Skeletal muscle cell (primary cell): ENCODE data around the gene TLCD1.

ENCODE experiments used
- DNase-seq: peaks from one replicate; pipeline ENCODE4 v3.0.0-alpha.2; 2010; ENCODE audit warnings: low read depth
- H3K4me3 ChIP-seq: 2 replicates; pipeline ENCODE4 v1.5.1; 2011; ENCODE audit warnings: low read depth, mild to moderate bottlenecking, control low read depth, low read length, moderate library complexity

TLCD1 gene, protein sequence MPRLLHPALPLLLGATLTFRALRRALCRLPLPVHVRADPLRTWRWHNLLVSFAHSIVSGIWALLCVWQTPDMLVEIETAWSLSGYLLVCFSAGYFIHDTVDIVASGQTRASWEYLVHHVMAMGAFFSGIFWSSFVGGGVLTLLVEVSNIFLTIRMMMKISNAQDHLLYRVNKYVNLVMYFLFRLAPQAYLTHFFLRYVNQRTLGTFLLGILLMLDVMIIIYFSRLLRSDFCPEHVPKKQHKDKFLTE

DNA sequence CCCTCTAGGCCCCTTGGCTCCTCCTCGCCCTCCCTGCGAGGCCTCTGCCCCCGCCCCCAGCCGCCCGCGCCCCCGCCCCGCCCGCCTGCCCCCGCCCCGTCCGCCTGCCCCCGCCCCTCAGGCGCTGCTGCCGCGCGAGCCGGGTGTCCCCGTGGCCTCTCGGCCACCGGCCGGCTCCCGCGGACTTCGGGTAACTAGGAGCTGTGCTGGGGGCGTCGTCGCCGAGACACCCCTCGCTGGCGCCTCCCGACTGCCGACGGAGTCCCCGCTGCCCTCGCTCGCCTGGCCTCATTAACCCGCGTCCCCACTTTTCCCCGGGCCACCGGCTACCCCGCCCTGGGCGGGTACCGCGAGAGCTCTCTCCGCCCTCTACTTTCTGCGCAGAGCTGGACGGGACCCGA lies at the start of gene TLCD1:
Gene TLCD1, minus strand, starts transcription at position 8 of the 401 bp plus-strand sequence. CDS start 136 bp downstream, outside the sequence.
- peak within 1 kb of the TSS; percentile 67 for H3K4me3 ChIP-seq
- DNase-seq, result no peak

DNA sequence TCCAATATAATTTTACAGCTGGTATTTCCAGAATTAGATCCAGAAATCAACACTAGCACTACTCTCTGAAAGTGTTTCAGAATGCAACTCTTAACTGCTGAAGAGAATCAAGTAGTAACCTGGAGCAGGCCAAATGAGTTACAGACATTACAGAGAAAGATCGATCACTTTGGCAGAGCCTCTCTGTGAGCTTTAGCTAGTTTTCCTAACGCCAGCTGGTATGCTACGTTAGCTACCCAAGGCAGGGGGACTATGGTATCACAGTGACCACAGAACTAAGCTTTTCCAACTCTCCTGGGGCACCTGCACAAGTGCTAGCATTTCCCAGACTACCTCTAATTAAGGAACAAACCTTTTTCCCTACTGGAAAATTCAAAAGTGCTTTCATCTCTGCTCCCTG lies 48.2 kb upstream of the TLCD1 start:
- H3K4me3 ChIP-seq, result no peak overlapping the region
- no peak for DNase-seq

- DNase-seq, result no peak
- no peak overlapping the region for H3K4me3 ChIP-seq
These were observed 47.7 kb upstream of the TLCD1 start for GRCh38 chr17:28773736-28774135.

DNA sequence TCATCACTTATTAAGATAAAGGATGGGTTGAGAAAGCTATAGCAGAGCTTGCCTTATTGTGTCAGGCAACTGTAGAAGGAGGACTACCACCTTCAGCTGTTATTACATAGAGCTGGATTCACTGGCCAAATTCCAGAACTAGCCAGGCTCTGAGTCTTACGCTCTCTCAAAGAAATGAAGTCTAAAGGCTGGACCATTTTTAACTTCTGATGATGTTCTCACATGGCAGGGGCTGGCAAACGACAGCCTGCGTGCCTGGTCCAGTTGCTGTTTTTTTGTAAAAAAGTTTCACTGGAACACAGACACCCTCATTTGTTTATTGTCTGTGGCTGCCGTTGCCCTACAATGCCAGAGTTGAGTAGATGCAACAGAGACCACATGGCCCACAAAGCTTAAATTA lies 39.0 kb upstream of the TLCD1 start:
- no peak for DNase-seq

GRCh38 chr17:28763804-28764266 lies 37.8 kb upstream of the TLCD1 start:
- H3K4me3 ChIP-seq, result no peak overlapping the region
- peak; percentile 17 for DNase-seq

More for the DNA sequence above, 39.0 kb upstream of the TLCD1 start:
- H3K4me3 ChIP-seq, result no peak overlapping the region

DNA sequence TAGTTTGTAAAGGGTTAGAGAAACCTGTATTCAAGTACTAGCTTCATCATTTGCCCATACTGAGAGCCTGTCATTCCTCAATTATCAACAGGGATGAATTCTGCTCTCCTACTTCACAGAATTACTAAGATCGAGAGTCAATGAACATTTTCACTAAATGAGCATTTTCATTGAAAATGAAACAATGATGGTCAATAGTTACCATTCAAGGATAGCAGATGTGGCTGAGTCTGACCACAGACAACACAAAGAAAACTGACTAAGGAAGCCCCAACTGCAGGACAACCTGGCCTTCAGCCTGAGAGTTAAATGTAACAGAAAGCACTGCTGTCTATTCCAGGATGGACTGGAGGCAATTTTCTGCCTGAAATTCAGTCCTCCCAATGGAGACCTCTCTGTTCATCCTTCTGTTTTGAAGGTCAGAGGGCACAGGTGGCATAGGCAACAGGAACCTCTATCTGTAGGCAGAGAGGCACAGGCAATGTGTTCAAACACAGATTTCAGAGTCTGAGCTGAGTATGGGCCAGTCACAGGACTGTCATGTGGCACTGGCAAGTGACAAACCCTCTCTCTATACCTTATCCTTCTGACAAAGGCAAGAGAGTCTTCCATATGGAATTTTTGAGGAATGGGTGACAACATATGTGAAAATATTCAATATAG lies 37.2 kb upstream of the TLCD1 start:
- no peak overlapping the region for H3K4me3 ChIP-seq
- DNase-seq, result no peak

DNA sequence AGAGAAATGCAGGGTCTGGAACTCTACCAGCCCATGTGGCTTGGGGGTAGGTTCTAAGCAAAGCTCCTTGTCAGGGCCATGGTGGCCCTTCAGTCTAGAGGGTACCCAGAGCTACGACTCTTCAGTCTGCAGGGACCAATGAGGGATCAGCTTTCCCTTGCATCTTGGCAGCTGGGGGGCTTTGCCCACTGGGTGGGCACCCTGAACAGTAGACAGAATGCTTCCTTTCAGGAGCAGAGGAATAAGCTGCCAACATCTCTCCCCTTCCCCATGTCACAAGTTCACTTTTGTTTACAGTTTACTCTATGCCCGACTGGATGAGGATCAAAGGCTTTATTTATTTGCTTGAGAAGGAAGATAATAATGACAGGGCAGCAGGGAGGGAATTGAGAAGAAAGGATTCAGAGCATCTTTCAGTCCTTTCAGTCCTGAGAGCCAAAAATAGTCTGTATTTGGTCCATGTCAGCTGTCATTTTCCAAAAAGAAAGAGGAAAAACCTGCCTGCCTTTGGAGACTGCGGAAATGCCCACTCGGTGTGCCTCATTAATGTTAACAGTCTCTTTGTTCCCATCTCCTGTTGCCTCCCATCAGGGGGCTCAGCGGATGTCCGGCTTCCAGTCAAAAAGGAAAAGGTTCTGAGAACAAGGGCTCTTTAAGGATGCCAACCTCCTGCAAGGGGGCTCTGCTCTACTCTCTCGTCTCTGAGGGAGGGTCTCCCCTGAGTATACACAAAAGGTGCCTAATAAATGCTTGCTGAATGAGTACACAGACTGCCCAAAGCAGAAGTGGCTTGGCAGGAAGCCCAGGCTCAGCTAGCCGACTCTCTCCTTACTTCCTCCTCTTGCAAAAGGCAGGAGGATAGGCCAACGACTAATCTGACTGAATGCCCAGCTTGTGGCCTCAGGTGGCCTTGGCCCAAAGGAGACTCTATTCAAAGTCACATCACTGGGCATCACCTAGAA lies 34.8 kb upstream of the TLCD1 start:
- peak; percentile 18 for DNase-seq
- H3K4me3 ChIP-seq, result no peak overlapping the region

DNA sequence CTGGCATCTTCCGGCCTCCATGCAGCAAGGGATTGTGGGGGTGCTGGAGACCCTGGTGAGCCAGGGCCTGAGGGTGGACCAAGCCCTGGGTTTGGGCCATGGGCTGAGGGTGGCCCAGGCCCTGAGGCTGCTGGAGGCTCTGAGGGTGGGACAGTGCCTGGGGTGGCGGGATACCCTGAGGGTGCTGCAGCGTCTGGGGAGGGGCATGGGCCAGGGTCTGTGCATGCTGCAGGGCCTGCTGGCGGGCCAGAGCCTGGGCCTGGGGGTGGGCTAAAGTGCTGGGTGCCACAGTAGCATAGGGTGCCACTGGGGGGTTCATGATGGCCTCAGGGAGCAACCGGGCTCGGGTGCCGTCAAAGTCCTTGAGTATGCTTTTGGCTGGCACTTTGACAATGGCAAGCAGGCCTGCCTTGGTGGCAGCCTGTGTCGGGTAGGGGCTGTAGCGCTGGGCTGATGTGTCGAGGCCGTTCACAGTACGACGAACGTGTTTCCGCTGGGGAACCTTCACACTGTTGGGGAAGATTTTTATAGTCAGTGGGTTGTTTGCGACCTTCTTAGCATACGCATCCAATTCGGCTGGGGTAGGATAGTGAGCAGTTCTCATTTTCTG lies 33.3 kb upstream of the TLCD1 start:
- no peak overlapping the region for H3K4me3 ChIP-seq
- DNase-seq, result no peak

- DNase-seq, result no peak
- H3K4me3 ChIP-seq, result no peak overlapping the region
These were observed 32.5 kb upstream of the TLCD1 start for GRCh38 chr17:28758411-28759121.

DNA sequence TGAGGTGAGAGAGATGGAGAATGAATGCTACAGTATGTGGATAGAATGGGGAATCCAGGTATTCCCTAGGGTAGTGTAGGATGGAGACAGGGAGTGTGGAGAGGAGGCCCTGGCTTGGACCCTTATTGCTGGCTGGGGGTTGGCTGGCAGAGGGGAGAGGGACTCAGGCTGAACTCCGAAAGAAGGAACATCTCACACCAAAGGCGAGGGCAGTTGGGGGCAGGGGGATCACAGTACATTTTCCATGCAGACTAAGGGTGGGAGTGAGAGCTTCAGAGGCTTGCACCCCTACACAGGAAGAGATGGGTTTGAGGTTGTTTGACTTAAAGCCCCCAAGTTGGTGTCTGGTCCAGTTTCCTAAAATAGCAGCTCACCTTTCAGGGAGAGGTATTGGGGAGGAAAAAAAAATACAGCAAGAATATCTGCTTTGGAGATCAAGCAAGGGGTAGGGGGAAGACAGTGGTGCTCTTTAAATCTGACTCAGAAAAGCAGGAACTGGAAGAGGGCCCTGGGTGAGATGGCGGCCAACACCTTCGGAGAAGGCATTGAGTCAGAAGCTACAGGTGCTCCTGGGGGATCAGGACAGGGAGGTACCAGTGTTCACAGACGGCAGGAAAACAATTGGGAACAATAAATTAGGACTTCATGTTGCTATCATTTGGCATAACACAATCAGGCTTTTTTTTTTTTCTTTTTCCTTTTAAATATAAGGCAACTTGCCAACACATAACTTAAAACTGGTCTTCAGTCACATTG lies 30.2 kb upstream of the TLCD1 start:
- H3K4me3 ChIP-seq, result no peak overlapping the region
- no peak for DNase-seq

DNA sequence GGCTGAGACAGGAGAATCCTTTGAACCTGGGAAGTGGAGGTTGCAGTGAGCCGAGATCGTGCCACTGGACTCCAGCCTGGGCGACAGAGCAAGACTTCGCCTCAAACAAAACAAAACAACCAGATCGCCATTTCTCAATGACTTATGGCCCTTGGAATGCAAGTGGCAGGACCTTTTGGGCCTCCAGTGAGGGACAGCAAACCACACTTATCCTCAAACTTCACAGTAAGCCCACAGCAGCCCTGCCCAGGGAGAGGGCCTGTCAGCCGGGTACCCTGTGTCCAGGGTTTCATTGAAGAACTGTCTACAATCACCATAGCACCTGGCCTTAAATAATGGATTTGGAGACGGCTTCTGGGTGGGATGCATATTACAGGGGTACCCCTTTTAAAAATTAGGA lies 29.5 kb upstream of the TLCD1 start:
- no peak overlapping the region for H3K4me3 ChIP-seq
- no peak for DNase-seq

- DNase-seq, result no peak
These were observed 25.8 kb upstream of the TLCD1 start for GRCh38 chr17:28751600-28752366.

DNA sequence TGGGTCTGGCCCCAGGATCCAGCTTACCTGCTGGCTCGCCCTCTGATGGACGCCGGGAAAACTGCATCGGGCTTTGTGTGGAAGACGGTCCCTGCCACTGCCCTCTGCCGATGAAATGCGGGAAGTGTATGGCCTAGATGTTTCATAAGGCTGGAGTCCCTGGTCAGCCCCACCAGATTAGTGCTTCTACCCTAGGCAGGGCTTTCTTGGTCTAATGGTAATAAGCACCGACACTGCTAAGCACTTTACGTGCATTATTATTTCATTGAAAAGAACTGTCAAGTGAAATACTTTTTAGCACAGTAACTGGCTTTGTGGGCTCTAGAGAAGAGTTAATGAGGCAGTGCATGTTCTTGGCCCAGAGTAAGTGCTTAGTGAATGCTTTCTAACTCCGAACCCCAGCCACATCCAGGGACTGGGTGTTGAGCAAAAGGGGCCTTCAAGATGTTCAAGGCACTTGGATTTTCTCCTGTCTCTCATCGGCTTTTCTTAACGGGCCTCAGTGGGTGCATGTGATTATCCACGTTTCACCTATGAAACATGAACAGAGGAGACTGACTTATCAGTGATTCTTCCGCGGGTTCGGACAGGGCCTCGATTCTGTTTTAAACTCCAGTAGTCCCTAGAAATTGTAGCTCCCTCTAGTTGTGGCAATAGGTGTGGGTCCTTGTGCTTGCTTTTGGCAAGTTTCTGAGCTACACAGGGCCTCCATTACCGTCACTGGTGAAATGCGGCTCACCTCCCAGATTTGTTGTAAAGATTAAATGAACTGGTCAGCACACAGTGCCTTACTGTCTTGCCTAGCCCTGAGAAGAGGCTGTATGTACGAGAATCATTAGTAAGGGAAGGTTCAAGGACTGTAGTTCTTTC lies 24.4 kb upstream of the TLCD1 start:
- H3K4me3 ChIP-seq, result no peak overlapping the region
- peak; percentile 65 for DNase-seq

More at GRCh38 chr17:28751600-28752366, 25.8 kb upstream of the TLCD1 start:
- no peak overlapping the region for H3K4me3 ChIP-seq

GRCh38 chr17:28749516-28750177 lies 23.6 kb upstream of the TLCD1 start:
- no peak for DNase-seq
- no peak overlapping the region for H3K4me3 ChIP-seq

DNA sequence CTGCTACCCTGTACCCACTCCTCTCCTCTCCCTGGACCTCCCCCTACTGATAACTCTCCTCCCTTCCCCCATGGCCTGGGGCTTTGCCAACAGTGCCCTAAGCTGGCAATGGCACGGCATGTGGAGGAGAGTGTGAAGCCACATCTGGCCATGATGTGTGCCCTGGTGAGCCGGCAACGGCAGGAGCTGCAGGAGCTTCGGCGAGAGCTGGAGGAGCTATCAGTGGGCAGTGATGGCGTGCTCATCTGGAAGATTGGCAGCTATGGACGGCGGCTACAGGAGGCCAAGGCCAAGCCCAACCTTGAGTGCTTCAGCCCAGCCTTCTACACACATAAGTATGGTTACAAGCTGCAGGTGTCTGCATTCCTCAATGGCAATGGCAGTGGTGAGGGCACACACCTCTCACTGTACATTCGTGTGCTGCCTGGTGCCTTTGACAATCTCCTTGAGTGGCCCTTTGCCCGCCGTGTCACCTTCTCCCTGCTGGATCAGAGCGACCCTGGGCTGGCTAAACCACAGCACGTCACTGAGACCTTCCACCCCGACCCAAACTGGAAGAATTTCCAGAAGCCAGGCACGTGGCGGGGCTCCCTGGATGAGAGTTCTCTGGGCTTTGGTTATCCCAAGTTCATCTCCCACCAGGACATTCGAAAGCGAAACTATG lies 23.0 kb upstream of the TLCD1 start:
- no peak for DNase-seq
- H3K4me3 ChIP-seq, result no peak overlapping the region
